OCI-LY1 (cell line): ENCODE data around the gene TNNI2.

ENCODE experiments used
- EZH2 ChIP-seq: fragments of 200-600 bp; sonication (generic), shearing (Covaris generic); IDR thresholded peaks from 2 replicates; pipeline ENCODE4 v1.8.0; 2017; ENCODE audit warnings: borderline replicate concordance, mixed run types, mild to moderate bottlenecking, antibody characterized with exemption, low read length, moderate library complexity, mixed read lengths
- TF ChIP-seq, protein P1 (sequence below): fragments of 200-600 bp; sonication (generic), shearing (Covaris generic); IDR thresholded peaks from 2 replicates; pipeline ENCODE4 v1.5.1; 2017; ENCODE audit warnings: mild to moderate bottlenecking, antibody characterized with exemption, low read length, moderate library complexity, mixed read lengths

DNA sequence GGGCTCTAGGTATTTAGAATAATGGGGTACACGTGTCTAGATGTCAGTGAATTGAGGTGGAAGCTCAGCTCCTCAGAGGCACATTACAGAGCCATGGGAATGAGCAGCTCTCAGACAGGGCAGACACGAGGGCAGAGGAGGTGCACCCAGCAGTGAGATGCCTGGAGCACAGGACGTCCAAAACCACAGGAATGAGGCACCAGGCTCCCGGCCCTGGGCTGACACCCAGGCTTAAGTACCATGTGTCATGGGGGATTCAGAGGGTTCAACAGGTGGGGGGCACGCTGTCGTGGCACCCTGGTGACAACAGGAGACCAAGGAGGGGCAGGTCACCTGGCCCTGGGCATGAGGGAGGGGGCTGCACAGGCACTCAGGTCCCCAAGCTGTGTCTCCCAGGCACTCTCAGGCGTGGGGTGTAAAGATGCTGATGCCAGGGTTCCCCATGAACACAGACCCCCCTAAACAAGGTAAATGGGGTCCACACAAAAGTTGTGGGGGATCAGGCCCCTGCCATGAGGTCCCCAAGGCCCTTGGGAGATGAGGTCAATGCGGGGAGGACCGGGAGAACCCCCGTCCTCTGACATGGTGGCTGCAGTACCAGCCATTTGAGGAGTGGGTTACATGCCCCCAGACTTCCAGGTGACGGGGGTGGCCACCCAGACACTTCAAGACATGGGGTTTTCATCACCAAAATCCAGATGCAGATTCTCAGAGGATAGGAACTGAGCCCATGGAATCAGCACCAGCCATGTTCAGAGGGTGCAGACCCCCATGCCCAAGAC lies 9.6 kb upstream of the TNNI2 start:
- TF ChIP-seq, protein P1, sequence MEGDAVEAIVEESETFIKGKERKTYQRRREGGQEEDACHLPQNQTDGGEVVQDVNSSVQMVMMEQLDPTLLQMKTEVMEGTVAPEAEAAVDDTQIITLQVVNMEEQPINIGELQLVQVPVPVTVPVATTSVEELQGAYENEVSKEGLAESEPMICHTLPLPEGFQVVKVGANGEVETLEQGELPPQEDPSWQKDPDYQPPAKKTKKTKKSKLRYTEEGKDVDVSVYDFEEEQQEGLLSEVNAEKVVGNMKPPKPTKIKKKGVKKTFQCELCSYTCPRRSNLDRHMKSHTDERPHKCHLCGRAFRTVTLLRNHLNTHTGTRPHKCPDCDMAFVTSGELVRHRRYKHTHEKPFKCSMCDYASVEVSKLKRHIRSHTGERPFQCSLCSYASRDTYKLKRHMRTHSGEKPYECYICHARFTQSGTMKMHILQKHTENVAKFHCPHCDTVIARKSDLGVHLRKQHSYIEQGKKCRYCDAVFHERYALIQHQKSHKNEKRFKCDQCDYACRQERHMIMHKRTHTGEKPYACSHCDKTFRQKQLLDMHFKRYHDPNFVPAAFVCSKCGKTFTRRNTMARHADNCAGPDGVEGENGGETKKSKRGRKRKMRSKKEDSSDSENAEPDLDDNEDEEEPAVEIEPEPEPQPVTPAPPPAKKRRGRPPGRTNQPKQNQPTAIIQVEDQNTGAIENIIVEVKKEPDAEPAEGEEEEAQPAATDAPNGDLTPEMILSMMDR = no peak
- TF ChIP-seq EZH2 = no peak
